PC-3 (cell line): ENCODE measurements around the gene GPRC5B. TPM values are rescaled to one million over a fixed set of nuclear protein-coding genes. Genes with fewer than 3 reads are reported as not detected.

ENCODE experiments used
- ATAC-seq: fragments of 200-7000 bp; cut with Tn5 transposase; 2 replicates; pipeline ENCODE4 v1.9.1; 2020; ENCODE audit warnings: mild to moderate bottlenecking, moderate library complexity
- BruUV-seq: library from RNA; stranded (reverse); fragments of 400-500 nt; replicated peaks from 2 replicates; lab custom pipeline; 2021; lab: Mats Ljungman, UMichigan
- CTCF ChIA-PET: fragments of 300-600 bp; sonication (Branson Sonifier 250); formaldehyde crosslinking; loops from one replicate; lab custom pipeline; 2022; ENCODE audit warnings: antibody characterized with exemption; lab: Charles Lee
- POLR2A ChIA-PET: fragments of 300-600 bp; sonication (Branson Sonifier 250); formaldehyde crosslinking; loops from one replicate; lab custom pipeline; 2022; ENCODE audit warnings: antibody characterized with exemption; ENCODE audit not compliant: unreplicated experiment; lab: Charles Lee
- DNase-seq: peaks from one replicate; pipeline ENCODE4 v3.0.0-alpha.2; 2015
- H2AFZ ChIP-seq: fragments of 300-600 bp; sonication (generic); 2 replicates; pipeline ENCODE4 v1.6.0; 2016; ENCODE audit warnings: antibody characterized with exemption, low read length
- H3F3A ChIP-seq: fragments of 300-600 bp; sonication (generic); one replicate; pipeline ENCODE4 v1.6.0; 2017; ENCODE audit warnings: antibody characterized with exemption, low read length, control low read depth, mild to moderate bottlenecking; ENCODE audit not compliant: unreplicated experiment
- H3K27ac ChIP-seq: fragments of 300-600 bp; sonication (generic); 2 replicates; pipeline ENCODE4 v1.5.1; 2016; ENCODE audit warnings: mild to moderate bottlenecking, low read length
- H3K27me3 ChIP-seq: fragments of 300-600 bp; sonication (generic); 2 replicates; pipeline ENCODE4 v1.6.1; 2016; ENCODE audit warnings: low read length, mixed read lengths
- H3K36me3 ChIP-seq: fragments of 300-600 bp; sonication (generic); 2 replicates; pipeline ENCODE4 v1.6.1; 2016; ENCODE audit warnings: low read depth, mixed run types, low read length, mixed read lengths
- H3K4me1 ChIP-seq: fragments of 300-600 bp; sonication (generic); 2 replicates; pipeline ENCODE4 v1.5.1; 2016; ENCODE audit warnings: low read length; ENCODE audit not compliant: insufficient read depth
- H3K4me2 ChIP-seq: fragments of 300-600 bp; sonication (generic); 2 replicates; pipeline ENCODE4 v1.6.0; 2016; ENCODE audit warnings: low read length
- H3K4me3 ChIP-seq: fragments of 300-600 bp; sonication (generic); 2 replicates; pipeline ENCODE4 v1.5.1; 2016; ENCODE audit warnings: mild to moderate bottlenecking, low read length, mixed read lengths
- H3K79me2 ChIP-seq: fragments of 300-600 bp; sonication (generic); 2 replicates; pipeline ENCODE4 v1.6.1; 2017; ENCODE audit warnings: low read length, mixed read lengths
- H3K9ac ChIP-seq: fragments of 300-600 bp; sonication (generic); 2 replicates; pipeline ENCODE4 v1.6.0; 2016; ENCODE audit warnings: mild to moderate bottlenecking, low read length
- H3K9me2 ChIP-seq: fragments of 300-600 bp; sonication (generic); replicated peaks from 2 replicates; pipeline ENCODE4 v1.6.1; 2016; ENCODE audit warnings: mixed run types, low read length, mixed read lengths
- H3K9me3 ChIP-seq: fragments of 300-600 bp; sonication (generic); 2 replicates; pipeline ENCODE4 v1.6.1; 2016; ENCODE audit warnings: low read length, mixed read lengths
- H4K20me1 ChIP-seq: fragments of 300-600 bp; sonication (generic); 2 replicates; pipeline ENCODE4 v1.6.1; 2016; ENCODE audit warnings: low read length, mixed read lengths
- CTCF ChIP-seq: fragments of 300-600 bp; sonication (generic); conservative IDR thresholded peaks from 2 replicates; pipeline ENCODE4 v1.5.1; 2017; ENCODE audit warnings: antibody characterized with exemption, low read depth, mild to moderate bottlenecking, low read length
- EZH2 ChIP-seq: fragments of 300-600 bp; sonication (generic); IDR thresholded peaks from one replicate; pipeline ENCODE4 v1.6.1; 2017; ENCODE audit warnings: antibody characterized with exemption, mild to moderate bottlenecking, low read length; ENCODE audit not compliant: unreplicated experiment
- EZH2phosphoT487 ChIP-seq: fragments of 300-600 bp; sonication (generic); IDR thresholded peaks from 2 replicates; pipeline ENCODE4 v1.6.1; 2018; ENCODE audit warnings: mild to moderate bottlenecking, antibody characterized with exemption, low read length, borderline replicate concordance
- intact Hi-C: fragments of 100-400 bp; cut with micrococcal nuclease; formaldehyde crosslinking; loops from 2 replicates; pipeline ENCODE4 v1.9.0; 2023
- total RNA-seq: library from RNA; depleted of rRNA; stranded (reverse); fragments of >200 nt; gene quantifications from 2 replicates; pipeline ENCODE4 v1.2.3, GENCODE V29; 2014

Gene GPRC5B
- total RNA-seq, 1 experiment from 2014 or later = 5.5 TPM

- Histone ChIP-seq H3K27me3 (no peaks in the 10 kb centered on the region), H3K9me3 (no peaks in the 10 kb centered on the region), H4K20me1 (no peaks in the 10 kb centered on the region), H3K4me1 (no peaks in the 10 kb centered on the region), H3K4me3 (no peak overlapping the region), H3K4me2 (no peak overlapping the region), H3K36me3 (no peaks in the 10 kb centered on the region), H3F3A (no peaks in the 10 kb centered on the region), H3K27ac (no peak overlapping the region), H3K9ac (no peak overlapping the region), H3K79me2 (no peaks in the 10 kb centered on the region), H2AFZ (no peak overlapping the region), H3K9me2 (no peaks in the 10 kb centered on the region)
- BruUV-seq = no TSS peak
- DNase-seq (no peak), ATAC-seq (no peak)
- no peak for TF ChIP-seq CTCF
- no peak for TF ChIP-seq EZH2phosphoT487
- TF ChIP-seq EZH2 = no peak
- POLR2A ChIA-PET = no interaction called here
- intact Hi-C loops = no loop called here
- CTCF ChIA-PET = no interaction called here
Measured at GRCh38 chr16:19871721-19872120, 12.9 kb downstream of the GPRC5B start.

GRCh38 chr16:19868421-19868820, 16.2 kb downstream of the GPRC5B start:
- POLR2A ChIA-PET = no interaction called here
- ATAC-seq = no peak
- H3F3A ChIP-seq = no peaks in the 10 kb centered on the region
- H3K9ac ChIP-seq = no peak overlapping the region
- intact Hi-C loops = no loop called here
- no peak overlapping the region for H3K27ac ChIP-seq
- no peaks in the 10 kb centered on the region for H4K20me1 ChIP-seq
- no TSS peak for BruUV-seq
- no peak overlapping the region for H3K4me3 ChIP-seq
- H2AFZ ChIP-seq = no peak overlapping the region
- no peaks in the 10 kb centered on the region for H3K79me2 ChIP-seq
- CTCF ChIA-PET = no interaction called here
- H3K36me3 ChIP-seq = no peaks in the 10 kb centered on the region
- no peak for TF ChIP-seq EZH2
- H3K4me1 ChIP-seq = no peaks in the 10 kb centered on the region
- no peaks in the 10 kb centered on the region for H3K27me3 ChIP-seq
- H3K9me3 ChIP-seq = no peaks in the 10 kb centered on the region
- no peak for DNase-seq
- no peaks in the 10 kb centered on the region for H3K9me2 ChIP-seq
- no peak overlapping the region for H3K4me2 ChIP-seq

- H3K36me3 ChIP-seq = no peaks in the 10 kb centered on the region
- peaks cover 16% of the 10 kb centered on the region for H3K4me1 ChIP-seq
- ChIA-PET CTCF (no interaction called here), POLR2A (no interaction called here)
- no peaks in the 10 kb centered on the region for H3K27me3 ChIP-seq
- no peak overlapping the region for H3K4me2 ChIP-seq
- no peak overlapping the region for H2AFZ ChIP-seq
- no peak overlapping the region for H3K27ac ChIP-seq
- intact Hi-C loops = no loop called here
- no peak overlapping the region for H3K9ac ChIP-seq
- no peaks in the 10 kb centered on the region for H3K9me3 ChIP-seq
- no peaks in the 10 kb centered on the region for H4K20me1 ChIP-seq
- peaks cover 4% of the 10 kb centered on the region for H3F3A ChIP-seq
- TF ChIP-seq EZH2 = no peak
- no peak for TF ChIP-seq CTCF
- TF ChIP-seq EZH2phosphoT487 = no peak
- no TSS peak for BruUV-seq
- ATAC-seq (no peak), DNase-seq (no peak)
- no peaks in the 10 kb centered on the region for H3K79me2 ChIP-seq
- no peak overlapping the region for H3K4me3 ChIP-seq
- no peaks in the 10 kb centered on the region for H3K9me2 ChIP-seq
Measured at GRCh38 chr16:19864566-19864965, 20.1 kb downstream of the GPRC5B start.
